Cerebellar cortex (tissue), 1 donor: ENCODE measurements around the gene PACRG.
"Not testable (repeated sequence)": the region's sequence is repeated elsewhere in the genome, so short reads cannot be mapped to it uniquely, and the experiment has no call there.

Experiments
- DNase-seq: peaks from one replicate; pipeline ENCODE4 v3.0.0-alpha.2; 2015; ENCODE audit warnings: low spot score

Gene PACRG

DNA sequence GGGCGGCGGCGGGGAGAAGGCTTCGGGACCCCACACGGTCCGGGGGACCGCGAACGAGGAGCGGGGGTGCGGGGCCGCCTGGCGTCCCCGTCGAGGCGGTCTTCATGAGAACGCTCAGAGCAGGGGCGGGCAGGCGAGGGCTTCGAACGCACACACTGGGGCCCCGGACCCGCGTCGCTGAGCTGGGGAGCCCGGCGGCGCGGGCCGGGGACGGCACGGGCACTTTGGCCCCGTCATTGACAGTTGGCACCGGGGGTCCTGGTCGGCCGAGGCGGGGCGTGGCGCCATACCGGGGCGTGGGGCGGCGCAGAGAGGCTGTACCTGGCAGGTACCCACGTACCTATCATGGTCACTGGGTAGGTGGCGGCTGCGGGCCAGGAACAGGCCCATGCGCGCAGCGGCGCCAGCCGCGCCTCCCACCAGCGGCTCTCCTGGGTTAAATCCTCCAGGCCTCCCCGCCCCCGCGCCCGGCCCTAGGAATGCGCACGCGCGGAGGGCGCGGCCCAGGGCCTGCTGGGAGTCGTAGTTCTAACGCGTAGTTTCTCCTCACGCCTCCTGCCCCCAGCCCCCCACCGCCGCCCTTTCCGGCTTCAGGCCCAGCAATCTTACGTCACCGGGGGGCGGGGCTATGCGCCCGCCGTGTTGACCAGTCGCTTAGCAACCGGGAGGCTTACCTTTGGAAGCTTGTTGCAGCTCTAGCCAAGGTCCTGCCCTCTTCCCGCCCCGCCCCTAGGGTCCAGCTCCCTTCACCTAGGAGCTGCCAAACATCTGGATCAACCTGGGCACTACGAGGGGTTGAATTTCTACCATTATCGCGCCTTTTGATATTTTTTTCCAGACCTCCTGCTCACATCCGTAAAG, at the start of gene PACRG, which contains the start of gene PRKN:
TSS of gene PACRG (plus strand) at position 653 of the 861 bp plus-strand sequence.
TSS of gene PRKN (minus strand) at position 445 of the 861 bp plus-strand sequence.
- DNase-seq, result peak; percentile 99

DNA sequence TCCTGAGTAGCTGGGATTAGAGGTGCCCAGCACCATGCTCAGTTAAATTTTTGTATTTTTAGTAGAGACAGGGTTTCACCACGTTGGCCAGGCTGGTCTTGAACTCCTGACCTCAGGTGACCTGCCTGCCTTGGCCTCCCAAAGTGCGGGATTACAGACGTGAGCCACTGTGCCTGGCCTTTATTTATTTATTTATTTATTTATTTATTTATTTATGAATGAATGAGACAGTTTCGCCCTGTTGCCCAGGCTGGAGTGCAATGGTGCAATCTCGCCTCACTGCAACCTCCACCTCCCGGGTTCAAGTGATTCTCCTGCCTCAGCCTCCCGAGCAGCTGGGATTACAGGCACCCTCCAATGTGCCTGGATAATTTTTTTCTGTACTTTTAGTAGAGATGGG, 48.9 kb upstream of the PACRG start:
- DNase-seq, result not testable (repeated sequence)

DNA sequence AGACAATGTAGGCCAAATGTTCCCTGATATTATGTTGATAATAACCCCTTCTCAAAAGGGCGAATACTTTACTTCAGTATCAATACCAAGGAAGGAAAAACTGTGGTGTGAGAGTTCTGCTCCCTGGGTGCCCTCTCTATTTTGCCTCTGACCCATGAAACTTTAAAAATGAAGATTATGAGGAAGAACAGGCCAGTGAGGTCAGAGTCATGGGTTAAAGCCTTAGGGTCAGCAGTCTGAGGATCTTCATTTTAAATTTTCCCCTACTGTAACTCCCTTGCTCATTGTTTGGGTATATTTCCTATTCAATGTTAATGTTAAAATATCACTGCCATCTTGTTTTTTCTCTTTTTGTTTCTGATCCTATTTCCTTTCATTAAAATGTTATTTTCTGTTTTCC, 48.1 kb upstream of the PACRG start:
- no peak for DNase-seq

DNA sequence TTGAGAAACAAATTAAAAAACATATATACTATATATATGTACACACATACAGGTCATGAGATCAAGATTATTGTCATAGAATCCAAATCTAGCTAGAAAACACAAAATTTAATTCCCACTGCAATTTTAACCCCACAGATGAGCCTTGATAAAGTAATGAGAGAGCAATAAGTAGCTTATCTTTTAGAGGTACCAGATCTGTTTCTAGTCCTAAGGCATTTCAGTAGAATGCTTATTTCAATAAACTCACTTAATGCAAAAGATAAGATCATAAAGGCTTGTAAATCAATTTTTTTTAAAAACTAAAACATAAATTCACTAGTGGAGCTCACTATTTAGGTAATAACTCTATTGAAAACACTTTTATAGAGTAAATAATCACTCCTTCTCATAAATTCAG, 47.4 kb upstream of the PACRG start:
- DNase-seq, result no peak

DNA sequence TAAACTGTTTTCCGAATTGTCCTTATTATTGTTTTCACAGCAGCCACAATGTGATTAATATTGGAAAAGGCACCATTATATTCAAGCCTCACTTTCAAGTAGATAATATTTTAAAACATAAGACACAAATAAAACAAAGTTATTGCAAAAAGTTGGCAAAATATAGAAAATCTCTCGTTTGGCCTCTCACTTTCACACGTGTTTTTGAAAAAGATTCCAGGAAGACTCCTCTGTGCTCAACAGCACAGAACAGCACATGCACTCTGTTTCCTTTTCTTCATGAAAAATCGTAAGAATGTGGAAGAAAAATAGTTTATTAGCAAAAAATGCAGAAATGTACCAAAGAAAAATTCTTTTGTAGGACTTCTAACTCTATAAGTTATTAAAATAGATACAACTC, 46.9 kb upstream of the PACRG start:
- no peak for DNase-seq

DNA sequence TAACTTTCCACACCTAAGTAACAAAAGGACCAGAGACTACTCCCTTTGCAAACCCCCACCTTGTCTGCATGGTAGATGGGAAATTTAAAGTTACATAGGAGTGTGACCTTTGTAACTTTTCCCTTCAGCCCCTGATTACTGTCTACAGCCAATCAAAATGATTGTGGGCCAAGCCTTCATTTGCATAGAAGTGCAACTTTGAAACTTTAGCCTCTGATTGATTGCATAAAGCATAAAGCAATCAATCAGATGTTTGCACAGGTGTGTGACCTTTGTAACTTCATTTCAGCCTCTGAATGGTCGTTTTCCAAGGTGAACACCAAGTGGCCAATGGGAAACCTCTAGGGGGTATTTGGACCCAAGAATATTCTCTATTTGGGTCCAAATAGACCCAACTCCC, 46.3 kb upstream of the PACRG start:
- DNase-seq, result no peak

DNA sequence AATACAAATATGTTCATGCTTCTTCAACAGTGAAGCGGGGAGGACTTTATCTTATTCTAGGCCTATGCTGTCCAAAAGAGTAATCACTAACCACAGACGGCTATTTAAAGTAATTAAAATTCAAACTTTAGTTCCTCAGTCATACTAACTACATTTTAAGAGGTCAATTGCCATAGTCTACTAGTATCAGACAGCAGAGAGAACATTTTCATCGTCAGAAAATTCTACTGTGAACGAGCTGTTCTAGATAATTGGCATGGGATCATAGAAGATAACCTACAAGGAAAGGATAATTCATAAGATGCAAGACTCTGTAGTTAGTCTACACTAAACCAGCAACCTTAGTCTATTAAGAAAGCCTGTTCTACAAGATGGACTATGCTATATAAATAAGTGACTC, 44.6 kb upstream of the PACRG start:
- no peak for DNase-seq

DNA sequence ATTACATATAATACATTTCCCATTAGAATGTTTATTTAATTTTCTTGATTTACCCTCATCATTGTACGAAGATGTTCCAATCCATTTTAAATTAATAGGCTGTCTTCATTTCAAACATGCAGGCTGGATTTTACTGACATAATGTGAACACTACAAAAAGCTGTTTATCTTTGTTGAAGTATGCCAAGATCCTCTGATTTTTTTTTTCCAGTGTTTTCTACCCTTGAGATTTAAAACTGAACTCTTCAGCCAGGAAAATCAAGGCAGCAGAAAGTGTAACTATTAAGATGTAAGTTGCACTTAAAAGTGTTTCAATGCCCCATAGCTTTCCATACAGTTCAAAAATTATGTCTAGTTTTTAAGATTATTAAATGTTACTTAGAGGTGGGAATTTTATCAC, 43.7 kb upstream of the PACRG start:
- DNase-seq, result no peak

DNA sequence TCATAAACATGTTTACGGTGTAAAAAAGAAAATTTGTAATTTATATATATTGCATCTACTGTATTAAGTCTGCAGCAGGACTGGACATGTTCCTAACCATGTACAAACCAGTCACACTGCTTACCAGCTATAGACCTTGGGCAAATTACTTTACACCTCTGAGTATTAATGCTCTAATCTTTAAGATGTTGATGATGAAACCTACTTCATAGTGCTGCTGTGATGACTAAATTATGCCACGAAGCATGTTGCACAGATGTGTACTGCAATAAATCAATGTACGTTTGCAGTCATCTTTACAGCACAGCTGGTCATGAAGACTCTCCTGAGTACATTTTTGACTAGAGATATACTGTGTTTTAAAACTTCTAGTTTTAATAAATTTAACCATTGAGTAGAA, 42.8 kb upstream of the PACRG start:
- no peak for DNase-seq

DNA sequence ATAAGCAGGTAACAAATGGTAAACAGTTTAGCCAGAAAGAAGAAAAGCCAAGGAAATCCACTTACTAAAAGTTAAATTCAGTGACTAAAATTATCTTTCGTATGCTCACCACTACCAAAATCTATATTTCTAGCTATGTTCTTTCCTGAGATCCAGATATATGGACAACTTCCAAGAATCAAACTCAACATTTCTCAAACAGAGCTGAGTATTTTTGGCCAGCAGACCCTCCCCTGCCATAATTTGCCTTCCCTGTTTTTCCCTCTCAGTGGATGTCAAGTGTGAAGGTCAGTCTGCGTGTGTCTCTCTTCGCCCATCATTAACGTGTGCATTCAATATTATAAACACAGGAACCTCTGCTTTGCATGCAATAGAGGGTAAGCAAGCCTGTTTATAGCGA, 42.2 kb upstream of the PACRG start:
- no peak for DNase-seq

DNA sequence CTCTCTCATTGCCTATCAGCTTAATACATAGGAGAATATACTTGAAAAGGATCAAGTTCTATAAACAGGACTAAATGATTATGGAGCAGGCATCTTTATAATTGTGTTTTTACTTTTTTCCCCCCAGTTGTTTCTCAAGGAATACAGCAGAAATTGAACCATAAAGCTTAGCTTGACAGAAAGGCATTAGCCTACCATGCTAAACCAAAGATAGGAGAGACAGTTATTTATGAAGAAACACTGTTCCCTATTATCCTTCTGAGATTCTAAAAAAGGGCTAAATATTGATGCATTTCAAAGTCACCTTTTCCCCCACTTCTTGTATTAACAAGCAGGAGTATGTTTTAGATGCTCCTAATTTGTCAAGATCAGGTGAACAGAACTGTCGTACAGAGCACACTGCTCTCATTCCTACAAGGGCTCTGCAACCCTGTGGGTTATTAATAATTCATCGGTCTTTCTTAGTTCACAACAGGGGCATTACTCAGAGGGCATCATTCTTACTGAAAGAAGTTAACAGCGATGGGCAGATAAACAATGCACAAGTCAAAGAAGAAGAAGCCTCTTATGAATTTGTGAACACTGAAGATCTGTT, 38.9 kb upstream of the PACRG start:
- DNase-seq, result no peak

DNA sequence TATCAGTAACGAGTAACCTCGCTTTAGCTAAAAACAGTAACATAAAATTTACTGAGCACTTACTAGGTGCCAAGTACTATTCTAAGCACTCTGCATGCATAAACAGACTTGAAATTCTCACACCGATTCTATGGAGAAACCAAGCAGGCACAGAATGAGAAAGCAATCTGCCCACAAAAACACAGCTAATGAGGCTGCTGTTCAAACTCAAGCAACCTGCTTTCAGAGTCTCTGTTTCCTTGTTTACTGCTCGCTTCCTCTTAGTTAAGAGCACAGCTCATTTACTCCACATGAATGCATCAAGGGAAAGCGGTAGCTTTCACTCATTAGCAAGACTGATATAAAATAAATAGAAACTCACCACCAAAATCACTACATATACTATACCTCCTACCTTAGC, 37.6 kb upstream of the PACRG start:
- no peak for DNase-seq

DNA sequence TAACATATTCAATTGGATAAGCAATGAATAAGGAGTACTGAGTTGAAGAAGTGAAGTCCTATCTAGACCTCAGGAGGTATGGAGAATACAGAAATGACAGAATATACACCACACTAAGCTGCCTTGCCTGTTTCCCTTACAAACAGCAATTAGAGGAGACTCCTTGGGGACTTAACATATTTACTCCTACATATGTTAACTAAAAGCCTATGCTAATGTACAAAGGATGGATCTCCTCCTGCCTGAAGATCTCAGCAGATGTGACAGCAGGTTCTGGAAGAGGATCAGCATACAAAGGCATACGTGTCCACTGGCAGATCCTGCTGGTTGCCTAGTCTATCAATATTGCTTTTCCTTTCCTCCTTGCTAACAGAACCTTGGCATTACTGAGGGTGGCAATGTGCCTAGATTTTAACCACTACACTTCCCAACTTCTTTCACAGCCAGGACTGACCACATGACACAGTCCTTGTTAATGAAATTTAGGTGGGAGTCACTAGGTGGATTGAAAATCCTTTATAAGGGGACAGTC, 29.8 kb upstream of the PACRG start:
- no peak for DNase-seq

DNA sequence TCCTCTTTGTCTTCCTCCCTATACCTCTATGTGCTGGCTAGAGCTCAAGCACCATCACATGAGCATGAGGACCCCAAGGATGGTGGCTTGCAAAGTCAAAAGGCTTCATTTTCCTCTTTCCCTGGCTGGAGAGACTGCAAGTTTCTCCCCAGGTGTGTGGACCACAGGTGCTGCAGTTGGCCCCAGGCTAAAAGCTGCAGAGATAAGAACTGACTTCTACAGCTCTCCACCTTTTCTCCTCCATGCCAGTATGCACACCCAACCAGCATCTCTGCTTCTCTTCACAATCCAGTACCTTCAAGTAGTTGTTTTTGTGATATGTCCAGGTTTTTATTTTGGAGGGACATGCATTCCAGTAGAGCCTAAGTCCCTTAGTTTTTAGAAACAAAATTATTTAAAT, 29.3 kb upstream of the PACRG start:
- no peak for DNase-seq

DNA sequence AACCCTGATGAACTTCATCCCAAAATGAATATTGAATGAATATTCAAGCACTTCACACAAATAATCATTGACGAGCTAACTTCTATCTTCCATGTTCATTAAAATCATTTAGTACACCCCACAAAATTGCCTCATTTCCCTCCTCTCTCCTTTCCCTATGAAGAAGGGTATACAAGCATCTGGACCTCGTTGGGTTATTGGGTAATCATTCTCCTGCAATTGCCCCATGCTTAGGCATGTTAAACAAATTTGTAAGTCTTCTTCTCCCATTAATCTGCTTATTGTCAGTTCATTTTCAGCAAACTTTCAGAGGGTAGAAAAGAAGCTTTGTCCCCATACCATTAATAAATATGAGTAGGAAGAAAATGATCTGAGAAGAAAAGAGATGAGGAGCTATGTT, 27.8 kb upstream of the PACRG start:
- no peak for DNase-seq

DNA sequence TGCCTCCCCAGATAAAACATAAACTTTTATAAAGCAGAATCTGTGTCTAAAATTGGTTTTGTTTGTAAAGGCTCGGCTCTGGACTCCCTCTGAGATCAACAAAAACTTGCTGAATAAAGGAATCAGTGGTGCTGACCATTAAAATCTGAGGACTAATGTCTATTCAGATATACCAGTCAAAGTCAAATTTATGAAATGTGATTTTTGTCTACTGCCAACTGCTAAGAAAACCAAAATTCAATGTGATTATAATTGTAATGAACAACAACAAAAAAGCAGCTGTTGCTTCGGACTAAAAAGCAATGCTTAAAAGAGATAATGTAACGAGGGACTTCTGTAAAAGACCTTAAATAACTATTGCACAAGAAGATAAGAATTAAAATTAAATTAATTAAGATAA, 26.8 kb upstream of the PACRG start:
- no peak for DNase-seq

DNA sequence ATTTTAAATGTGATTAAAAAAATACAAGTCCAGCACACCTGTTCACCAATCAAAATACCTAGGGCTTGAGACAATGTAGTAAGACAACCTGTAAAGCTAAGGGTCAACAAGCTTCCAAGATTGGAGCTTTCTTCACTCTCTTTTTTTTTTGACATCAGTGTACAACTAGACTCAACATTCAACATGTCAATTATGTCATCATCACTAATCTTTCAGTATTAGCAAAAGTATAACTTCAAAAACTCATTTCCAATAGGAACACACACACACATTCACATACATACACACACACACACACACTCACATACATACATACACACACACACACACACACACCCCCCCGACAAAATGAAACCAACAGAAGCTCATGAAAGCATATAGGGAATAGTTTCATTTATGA, 26.2 kb upstream of the PACRG start:
- no peak for DNase-seq

DNA sequence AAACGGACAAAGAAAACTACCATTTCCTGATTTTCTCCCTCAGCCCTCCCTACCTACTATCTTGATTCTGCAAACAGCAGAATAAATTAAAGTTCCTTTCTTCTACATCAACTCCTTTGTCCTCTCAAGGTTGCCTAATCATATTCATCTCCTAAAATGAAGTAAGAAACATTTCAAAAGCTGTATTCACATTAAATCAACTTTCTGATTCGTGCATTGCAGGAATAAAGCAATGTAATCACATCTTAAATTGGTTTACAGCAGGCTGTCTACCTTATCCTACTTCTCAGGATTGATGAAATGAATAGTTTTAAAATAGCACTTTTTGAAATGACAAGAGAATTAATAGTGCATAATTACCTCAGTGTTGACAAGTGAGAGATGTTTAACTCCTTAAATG, 25.3 kb upstream of the PACRG start:
- DNase-seq, result no peak

DNA sequence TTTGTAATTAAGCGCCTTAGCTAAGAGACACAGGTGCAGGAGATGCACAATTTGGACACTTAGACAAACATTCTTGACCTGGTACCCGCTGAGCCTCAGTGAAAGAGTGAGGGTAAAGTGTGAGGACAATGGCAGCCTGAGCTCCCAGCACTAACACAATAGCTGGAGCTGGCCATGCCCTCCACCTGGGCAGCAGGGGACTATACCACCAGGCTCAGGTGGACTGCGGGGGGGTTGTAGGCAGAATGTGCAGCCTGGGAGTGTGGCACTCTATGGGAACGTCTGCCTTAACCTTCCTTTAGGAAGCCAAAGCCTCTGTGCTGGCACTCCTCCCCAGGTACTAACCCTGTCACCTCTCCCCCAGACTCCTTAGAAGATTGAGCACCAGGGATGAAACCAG, 23.8 kb upstream of the PACRG start:
- DNase-seq, result no peak

DNA sequence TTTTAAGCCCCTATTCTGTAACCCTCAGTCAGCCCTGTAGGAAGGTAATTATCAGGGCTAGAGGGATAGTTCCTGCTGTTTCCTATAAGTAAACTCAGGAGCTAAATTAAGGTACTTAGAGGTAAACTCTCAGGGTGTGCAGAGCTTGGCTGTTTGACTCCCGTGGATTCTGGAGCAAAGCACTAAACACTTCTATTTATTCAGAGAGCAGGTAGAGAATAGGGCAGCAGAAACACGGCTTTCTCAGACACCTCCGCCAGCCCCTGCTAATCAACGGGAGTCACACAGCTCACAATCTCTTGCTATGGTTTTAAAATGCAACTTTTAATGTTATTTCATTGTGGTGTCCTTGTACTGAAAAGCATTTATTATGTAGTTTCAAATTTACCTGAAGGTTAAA, 22.0 kb upstream of the PACRG start:
- DNase-seq, result peak; percentile 15

DNA sequence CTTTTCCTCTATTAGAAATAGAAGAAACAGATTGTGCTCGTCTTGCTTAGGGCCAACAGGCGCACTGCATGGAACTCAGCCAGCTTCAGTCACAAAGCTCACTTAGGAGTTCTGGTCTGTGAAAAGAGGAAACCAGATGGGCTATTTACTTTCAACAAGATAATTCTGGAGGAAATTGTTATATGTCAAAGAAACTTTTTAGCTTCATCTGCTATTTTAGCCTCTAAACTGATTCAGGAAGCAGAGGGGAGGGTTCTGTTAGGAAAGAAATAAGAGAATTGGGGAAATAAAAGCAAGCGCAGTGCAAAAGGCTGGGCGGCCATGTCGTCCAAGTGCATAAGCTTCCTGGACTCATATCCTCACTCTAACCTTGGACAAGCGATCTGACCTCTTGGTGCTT, 21.5 kb upstream of the PACRG start:
- peak; percentile 83 for DNase-seq

DNA sequence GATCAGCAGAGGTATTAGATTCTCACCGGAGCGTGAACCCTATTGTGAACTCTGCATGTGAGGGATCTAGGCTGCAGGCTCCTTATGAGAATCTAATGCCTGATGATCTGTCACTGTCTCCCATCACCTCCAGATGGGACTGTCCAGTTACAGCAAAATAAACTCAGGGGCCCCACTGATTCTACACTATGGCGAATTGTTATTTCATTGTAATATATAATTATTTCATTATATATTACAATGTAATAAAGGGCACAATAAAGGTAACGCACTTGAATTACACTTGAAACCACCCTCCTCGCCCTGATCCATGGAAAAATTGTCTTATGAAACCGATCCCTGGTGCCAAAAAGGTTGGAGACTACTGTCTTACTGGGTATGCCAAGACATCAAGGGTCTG, 18.8 kb upstream of the PACRG start:
- no peak for DNase-seq

DNA sequence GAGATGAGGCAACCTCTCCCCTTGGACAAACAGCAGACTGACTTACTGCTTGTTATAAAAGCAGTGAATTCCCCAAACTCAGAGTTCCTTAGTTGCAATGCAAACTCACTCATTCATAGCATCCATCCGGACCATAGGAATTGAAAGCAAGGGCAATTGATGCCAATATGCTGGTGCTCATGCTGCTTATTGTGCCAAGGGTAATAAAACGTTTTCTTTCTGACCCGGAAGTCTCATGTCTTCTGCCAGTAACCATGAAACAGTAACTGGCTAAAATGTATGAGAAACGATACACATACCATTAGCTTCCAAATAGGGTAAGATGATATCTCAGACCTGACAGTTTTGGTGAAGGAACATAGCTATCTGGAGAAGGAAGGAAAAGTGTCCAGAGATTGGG, 18.3 kb upstream of the PACRG start:
- no peak for DNase-seq

DNA sequence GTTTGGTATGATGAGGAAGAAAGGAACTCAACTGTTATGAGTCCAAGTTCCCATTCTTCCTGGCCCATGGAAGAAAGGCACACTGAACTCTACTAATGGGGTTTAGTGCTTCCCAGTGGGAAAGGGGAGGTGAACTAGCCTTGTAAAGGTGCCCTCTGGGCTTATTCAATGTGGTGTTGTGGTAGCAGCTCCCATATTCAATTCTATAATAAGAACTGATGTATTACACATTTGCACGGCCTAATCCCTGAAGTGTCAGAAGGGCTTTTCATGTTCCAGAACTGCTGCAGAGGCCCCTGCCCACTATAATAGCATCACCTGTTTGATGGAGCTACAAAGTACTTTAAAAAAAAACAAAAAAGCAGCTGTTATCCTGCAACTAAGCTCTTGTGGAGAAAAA, 17.4 kb upstream of the PACRG start:
- DNase-seq, result no peak
